ENCODE measurements around the gene FBXL17.

The FBXL17 gene

GRCh38 chr5:108381954-108382783 lies at the start of gene FBXL17:
Gene FBXL17 (minus strand): TSS chr5:108382098.
- no peak for TF ChIP-seq CTCF (conservative IDR thresholded peaks at IDR 0.05; ENCODE audit: low read length)
- no peak for TF ChIP-seq EZH2phosphoT487 (IDR thresholded peaks at IDR 0.05; ENCODE audit: borderline replicate concordance)
- Histone ChIP-seq H3K27me3 (ENCODE audit: insufficient read depth, low read length, poor library complexity, severe bottlenecking) (no peaks in the 10 kb centered on the region), H3K9me2 (replicated peaks; ENCODE audit: low read depth, low read length) (no peaks in the 10 kb centered on the region), H2AFZ (ENCODE audit: low read length) (peak within 1 kb of the TSS; percentile 90), H4K20me1 (ENCODE audit: insufficient read depth, low read length, poor library complexity, severe bottlenecking) (peaks cover 11% of the 10 kb centered on the region), H3K79me2 (ENCODE audit: insufficient read depth, low read length) (peaks cover 44% of the 10 kb centered on the region), H3K4me2 (ENCODE audit: low read depth, low read length, poor library complexity, severe bottlenecking) (peak within 1 kb of the TSS; percentile 96), H3K36me3 (ENCODE audit: insufficient read depth, low read length) (no peaks in the 10 kb centered on the region), H3K9ac (ENCODE audit: low read depth, low read length, poor library complexity, severe bottlenecking) (peak within 1 kb of the TSS; percentile 94), H3K9me3 (ENCODE audit: insufficient read depth, low read depth, low read length) (no peaks in the 10 kb centered on the region), H3K4me1 (ENCODE audit: insufficient read depth, low read length, poor library complexity, severe bottlenecking) (peaks cover 18% of the 10 kb centered on the region), H3F3A (ENCODE audit: low read depth) (no peaks in the 10 kb centered on the region), H3K4me3 (ENCODE audit: low read length, poor library complexity, severe bottlenecking) (peak within 1 kb of the TSS; percentile 96)

- no peak overlapping the region for H3K4me3 ChIP-seq (ENCODE audit: low read length, poor library complexity, severe bottlenecking)
- no peaks in the 10 kb centered on the region for H3K9me3 ChIP-seq (ENCODE audit: insufficient read depth, low read depth, low read length)
- H3K9me2 ChIP-seq (replicated peaks; ENCODE audit: low read depth, low read length) = no peaks in the 10 kb centered on the region
- H3K4me2 ChIP-seq (ENCODE audit: low read depth, low read length, poor library complexity, severe bottlenecking) = no peak overlapping the region
- no peaks in the 10 kb centered on the region for H4K20me1 ChIP-seq (ENCODE audit: insufficient read depth, low read length, poor library complexity, severe bottlenecking)
- H3K27me3 ChIP-seq (ENCODE audit: insufficient read depth, low read length, poor library complexity, severe bottlenecking) = no peaks in the 10 kb centered on the region
- H3K36me3 ChIP-seq (ENCODE audit: insufficient read depth, low read length) = no peaks in the 10 kb centered on the region
- H3K9ac ChIP-seq (ENCODE audit: low read depth, low read length, poor library complexity, severe bottlenecking) = no peak overlapping the region
- H2AFZ ChIP-seq (ENCODE audit: low read length) = no peak overlapping the region
- TF ChIP-seq CTCF (conservative IDR thresholded peaks at IDR 0.05; ENCODE audit: low read length) (no peak), EZH2phosphoT487 (IDR thresholded peaks at IDR 0.05; ENCODE audit: borderline replicate concordance) (no peak)
- no peaks in the 10 kb centered on the region for H3K79me2 ChIP-seq (ENCODE audit: insufficient read depth, low read length)
- no peaks in the 10 kb centered on the region for H3F3A ChIP-seq (ENCODE audit: low read depth)
- no peaks in the 10 kb centered on the region for H3K4me1 ChIP-seq (ENCODE audit: insufficient read depth, low read length, poor library complexity, severe bottlenecking)
Observed at GRCh38 chr5:108430931-108431608, 49.2 kb upstream of the FBXL17 start.

- H3K4me2 ChIP-seq (ENCODE audit: low read depth, low read length, poor library complexity, severe bottlenecking) = no peak overlapping the region
- no peaks in the 10 kb centered on the region for H3F3A ChIP-seq (ENCODE audit: low read depth)
- H3K36me3 ChIP-seq (ENCODE audit: insufficient read depth, low read length) = no peaks in the 10 kb centered on the region
- H3K4me1 ChIP-seq (ENCODE audit: insufficient read depth, low read length, poor library complexity, severe bottlenecking) = no peaks in the 10 kb centered on the region
- no peaks in the 10 kb centered on the region for H4K20me1 ChIP-seq (ENCODE audit: insufficient read depth, low read length, poor library complexity, severe bottlenecking)
- H3K27me3 ChIP-seq (ENCODE audit: insufficient read depth, low read length, poor library complexity, severe bottlenecking) = no peaks in the 10 kb centered on the region
- H3K9me3 ChIP-seq (ENCODE audit: insufficient read depth, low read depth, low read length) = no peaks in the 10 kb centered on the region
- no peak overlapping the region for H2AFZ ChIP-seq (ENCODE audit: low read length)
- no peak overlapping the region for H3K4me3 ChIP-seq (ENCODE audit: low read length, poor library complexity, severe bottlenecking)
- no peak overlapping the region for H3K9ac ChIP-seq (ENCODE audit: low read depth, low read length, poor library complexity, severe bottlenecking)
- TF ChIP-seq CTCF (conservative IDR thresholded peaks at IDR 0.05; ENCODE audit: low read length) = no peak
- no peak for TF ChIP-seq EZH2phosphoT487 (IDR thresholded peaks at IDR 0.05; ENCODE audit: borderline replicate concordance)
- H3K79me2 ChIP-seq (ENCODE audit: insufficient read depth, low read length) = no peaks in the 10 kb centered on the region
- no peaks in the 10 kb centered on the region for H3K9me2 ChIP-seq (replicated peaks; ENCODE audit: low read depth, low read length)
Observed at GRCh38 chr5:108421713-108422112, 39.8 kb upstream of the FBXL17 start.
